ENCODE results near the gene APBA2.

The APBA2 gene

GRCh38 chr15:29127506-29128430 is 242.0 kb downstream of the APBA2 start:
- DNase-seq, result no peak

- DNase-seq, result no peak
Measured at GRCh38 chr15:29128671-29129070, 242.9 kb downstream of the APBA2 start.

- no peak for DNase-seq
Measured at GRCh38 chr15:29129221-29129620, 243.4 kb downstream of the APBA2 start.

GRCh38 chr15:29129926-29130325 is 244.2 kb downstream of the APBA2 start:
- no peak for DNase-seq

GRCh38 chr15:29130476-29130875 is 244.7 kb downstream of the APBA2 start:
- no peak for DNase-seq

GRCh38 chr15:29130951-29131839 is 245.4 kb downstream of the APBA2 start:
- no peak for DNase-seq

- no peak for DNase-seq
Measured at GRCh38 chr15:29131840-29132420, 246.2 kb downstream of the APBA2 start.

GRCh38 chr15:29132735-29133181 is 247.0 kb downstream of the APBA2 start:
- DNase-seq, result no peak

GRCh38 chr15:29133321-29133720 is 247.5 kb downstream of the APBA2 start:
- no peak for DNase-seq

- DNase-seq, result no peak
Measured at GRCh38 chr15:29133791-29134190, 248.0 kb downstream of the APBA2 start.

- no peak for DNase-seq
Measured at GRCh38 chr15:29134239-29134638, 248.5 kb downstream of the APBA2 start.

- no peak for DNase-seq
Measured at GRCh38 chr15:29134641-29135308, 249.0 kb downstream of the APBA2 start.

GRCh38 chr15:29135309-29135657 is 249.5 kb downstream of the APBA2 start:
- no peak for DNase-seq

- DNase-seq, result no peak
Measured at GRCh38 chr15:29135702-29136646, 250.2 kb downstream of the APBA2 start.

- no peak for DNase-seq
Measured at GRCh38 chr15:29138260-29138659, 252.5 kb downstream of the APBA2 start.

- no peak for DNase-seq
Measured at GRCh38 chr15:29139072-29139471, 253.3 kb downstream of the APBA2 start.

- peak; percentile 58 for DNase-seq
Measured at GRCh38 chr15:29139540-29140459, 254.0 kb downstream of the APBA2 start.

GRCh38 chr15:29140475-29141307 is 254.9 kb downstream of the APBA2 start:
- DNase-seq, result no peak

GRCh38 chr15:29141308-29142128 is 255.7 kb downstream of the APBA2 start:
- no peak for DNase-seq
